Measurements from ENCODE around the gene OLA1. TPM values are rescaled to one million over a fixed set of nuclear protein-coding genes. Genes with fewer than 3 reads are reported as not detected.
A peak's percentile ranks its signal among the peaks of the same experiment; 100 is the strongest.

The OLA1 gene
- total RNA-seq, 2 donors from 2014 or later = 127 to 181 TPM

GRCh38 chr2:174078275-174078674 is 170.1 kb downstream of the OLA1 start:
- Histone ChIP-seq H3K4me1 (ENCODE audit: control insufficient read depth, insufficient read depth, low read length) (peaks cover 25% of the 10 kb centered on the region), H3K9ac (ENCODE audit: extremely low read depth, low read length, poor library complexity, severe bottlenecking) (no peak overlapping the region), H3K27ac (ENCODE audit: low read depth, low read length) (no peak overlapping the region), H3K27me3 (ENCODE audit: control insufficient read depth, insufficient read depth, low read length, poor library complexity, severe bottlenecking) (no peaks in the 10 kb centered on the region), H3K36me3 (ENCODE audit: control insufficient read depth, insufficient read depth, low read length) (peaks cover 29% of the 10 kb centered on the region), H3K9me3 (ENCODE audit: control insufficient read depth, low read length) (no peaks in the 10 kb centered on the region), H3K4me3 (ENCODE audit: low read length) (no peak overlapping the region)
- no peak for DNase-seq
- peaks cover 18% of the 10 kb centered on the region for H3K4me1 Mint-ChIP-seq
- no peak overlapping the region for H3K4me3 Mint-ChIP-seq
- peaks cover 6% of the 10 kb centered on the region for H3K36me3 Mint-ChIP-seq (ENCODE audit: low read depth)
- TF ChIP-seq CTCF (conservative IDR thresholded peaks at IDR 0.05) = peak; percentile 80
- no peak overlapping the region for H3K27ac Mint-ChIP-seq
- H3K27me3 Mint-ChIP-seq (ENCODE audit: insufficient read depth) = no peaks in the 10 kb centered on the region
- H3K9me3 Mint-ChIP-seq = no peaks in the 10 kb centered on the region

DNA sequence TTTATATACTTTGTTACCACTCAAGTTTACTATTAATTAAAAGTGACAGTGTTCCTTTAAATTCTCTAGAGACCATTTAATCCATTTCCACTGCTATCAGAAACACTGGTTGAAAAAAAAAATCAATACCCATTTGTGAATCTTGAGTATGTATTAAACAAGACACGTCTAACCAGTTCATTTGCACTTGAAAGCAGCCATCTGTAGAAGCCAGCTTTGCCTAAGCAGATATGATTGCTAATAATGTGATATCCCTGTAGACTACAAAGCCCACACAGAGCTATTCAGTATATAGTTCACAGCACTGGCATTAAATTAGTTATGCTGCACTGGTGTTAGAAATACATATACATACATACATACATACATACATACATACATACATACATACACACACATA is 171.4 kb downstream of the OLA1 start:
- TF ChIP-seq CTCF (conservative IDR thresholded peaks at IDR 0.05) = no peak
- no peak overlapping the region for H3K4me3 ChIP-seq (ENCODE audit: low read length)
- H3K27me3 Mint-ChIP-seq (ENCODE audit: insufficient read depth) = no peaks in the 10 kb centered on the region
- no peaks in the 10 kb centered on the region for H3K27me3 ChIP-seq (ENCODE audit: control insufficient read depth, insufficient read depth, low read length, poor library complexity, severe bottlenecking)
- H3K9ac ChIP-seq (ENCODE audit: extremely low read depth, low read length, poor library complexity, severe bottlenecking) = no peak overlapping the region
- H3K36me3 ChIP-seq (ENCODE audit: control insufficient read depth, insufficient read depth, low read length) = peaks cover 29% of the 10 kb centered on the region
- no peak overlapping the region for H3K4me3 Mint-ChIP-seq
- no peaks in the 10 kb centered on the region for H3K9me3 Mint-ChIP-seq
- 60 to 92% methylated on average over 1 of the region's 1 CpG for WGBS, 2 experiments (ENCODE audit: insufficient coverage in 1 of 2, insufficient read length in 1 of 2)
- H3K4me1 Mint-ChIP-seq = peaks cover 23% of the 10 kb centered on the region
- no peak overlapping the region for H3K27ac Mint-ChIP-seq
- H3K9me3 ChIP-seq (ENCODE audit: control insufficient read depth, low read length) = no peaks in the 10 kb centered on the region
- H3K27ac ChIP-seq (ENCODE audit: low read depth, low read length) = no peak overlapping the region
- H3K4me1 ChIP-seq (ENCODE audit: control insufficient read depth, insufficient read depth, low read length) = peaks cover 23% of the 10 kb centered on the region
- no peak for DNase-seq
- peaks cover 6% of the 10 kb centered on the region for H3K36me3 Mint-ChIP-seq (ENCODE audit: low read depth)

- peaks cover 22% of the 10 kb centered on the region for H3K4me1 Mint-ChIP-seq
- H3K27ac ChIP-seq (ENCODE audit: low read depth, low read length) = no peak overlapping the region
- no peak for TF ChIP-seq CTCF (conservative IDR thresholded peaks at IDR 0.05)
- peaks cover 24% of the 10 kb centered on the region for H3K36me3 ChIP-seq (ENCODE audit: control insufficient read depth, insufficient read depth, low read length)
- no peak overlapping the region for H3K27ac Mint-ChIP-seq
- peaks cover 5% of the 10 kb centered on the region for H3K36me3 Mint-ChIP-seq (ENCODE audit: low read depth)
- no peaks in the 10 kb centered on the region for H3K9me3 ChIP-seq (ENCODE audit: control insufficient read depth, low read length)
- 98% methylated on average over 2 of the region's 2 CpGs; no CpG with 5 or more reads in 1 of the 2 experiments for WGBS, 2 experiments (ENCODE audit: insufficient coverage in 1 of 2, insufficient read length in 1 of 2)
- no peak for DNase-seq
- H3K9me3 Mint-ChIP-seq = no peaks in the 10 kb centered on the region
- H3K4me1 ChIP-seq (ENCODE audit: control insufficient read depth, insufficient read depth, low read length) = peaks cover 23% of the 10 kb centered on the region
- no peak overlapping the region for H3K9ac ChIP-seq (ENCODE audit: extremely low read depth, low read length, poor library complexity, severe bottlenecking)
- H3K27me3 Mint-ChIP-seq (ENCODE audit: insufficient read depth) = no peaks in the 10 kb centered on the region
- no peak overlapping the region for H3K4me3 Mint-ChIP-seq
- no peaks in the 10 kb centered on the region for H3K27me3 ChIP-seq (ENCODE audit: control insufficient read depth, insufficient read depth, low read length, poor library complexity, severe bottlenecking)
- H3K4me3 ChIP-seq (ENCODE audit: low read length) = no peak overlapping the region
Measured at GRCh38 chr2:174076040-174076439, 172.3 kb downstream of the OLA1 start.
